Measurements from ENCODE around the gene NDUFA8.

DNA sequence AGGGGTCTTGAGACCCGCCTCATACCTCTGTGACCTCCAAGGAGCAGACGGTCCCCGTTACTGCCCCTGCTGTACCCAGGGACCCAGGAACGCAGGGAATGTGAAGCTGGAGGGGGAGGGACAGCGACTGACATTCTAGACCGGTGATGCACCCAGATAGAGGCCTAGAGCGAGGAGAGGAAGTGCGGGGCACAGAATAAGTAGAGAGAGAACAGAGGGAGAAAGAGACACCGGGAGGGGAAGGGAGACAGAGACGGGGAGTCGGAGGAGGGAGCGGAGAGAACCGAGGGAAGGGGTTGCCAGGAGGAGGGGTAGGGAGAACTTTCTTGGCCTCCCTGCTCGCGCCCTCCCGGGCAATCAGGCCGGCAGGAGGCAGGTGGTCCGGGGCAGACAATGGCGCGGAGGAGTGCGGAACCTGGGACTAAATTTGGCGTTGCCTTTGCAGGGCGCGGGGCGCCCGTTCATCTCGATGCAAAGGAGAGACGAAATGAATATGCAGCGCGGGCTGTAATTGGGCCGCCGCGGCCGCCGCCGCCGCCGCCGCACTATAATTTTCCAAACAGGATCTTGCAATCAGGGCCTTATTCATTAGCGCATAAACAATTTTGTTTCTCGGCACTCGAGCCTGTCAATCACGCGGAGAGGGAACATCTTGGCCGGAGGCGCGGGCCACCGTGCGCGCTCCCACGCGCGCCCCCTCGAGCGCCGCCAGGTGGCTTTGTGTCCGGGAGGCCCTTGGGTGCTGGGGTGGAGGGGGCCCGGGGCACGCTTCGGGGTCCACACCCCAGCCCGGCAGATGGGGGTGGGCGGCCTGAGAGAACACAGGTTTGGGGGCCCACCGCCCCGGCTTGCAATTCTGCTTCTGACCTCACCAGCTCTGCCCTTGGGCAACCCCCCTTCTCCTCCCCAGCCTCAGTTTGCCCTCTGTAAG, 33.0 kb downstream of the NDUFA8 start:
- TF ChIP-seq POLR2A (IDR thresholded peaks at IDR 0.05; ENCODE audit: low read length) (no peak), GATA1 (IDR thresholded peaks at IDR 0.05; ENCODE audit: low read depth, low read length) (no peak)
